ENCODE data around the gene NR3C2. TPM values are rescaled to one million over a fixed set of nuclear protein-coding genes. Genes with fewer than 3 reads are reported as not detected.

Gene NR3C2
- total RNA-seq, 1 donor from 2014 or later, result 11.5 TPM

DNA sequence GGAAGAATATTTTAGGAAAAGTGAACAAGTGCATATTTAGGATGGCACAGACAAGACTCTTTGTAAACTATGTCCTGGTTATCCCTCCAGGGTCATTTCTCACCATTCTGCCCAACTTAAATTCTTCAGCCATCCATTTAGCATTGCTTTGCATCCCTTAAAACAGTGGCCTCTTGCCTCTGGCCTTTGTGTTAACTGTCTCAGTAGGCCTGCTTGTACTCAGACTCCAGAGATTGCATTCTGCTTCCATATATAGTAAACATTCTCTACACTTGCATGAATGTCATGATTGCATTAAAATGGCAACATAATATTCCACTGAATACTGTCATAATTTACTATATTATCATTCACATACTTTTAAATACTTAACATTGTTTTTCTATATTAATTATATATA, 43.2 kb downstream of the NR3C2 start:
- Mint-ChIP-seq H3K27me3 (no peaks in the 10 kb centered on the region), H3K36me3 (no peaks in the 10 kb centered on the region), H3K9me3 (no peaks in the 10 kb centered on the region), H3K4me3 (no peak overlapping the region), H3K27ac (no peak overlapping the region), H3K4me1 (ENCODE audit: unreplicated experiment) (peaks cover 4% of the 10 kb centered on the region)
- no peak for DNase-seq (ENCODE audit: extremely low spot score, unreplicated experiment)
- TF ChIP-seq, protein P1, sequence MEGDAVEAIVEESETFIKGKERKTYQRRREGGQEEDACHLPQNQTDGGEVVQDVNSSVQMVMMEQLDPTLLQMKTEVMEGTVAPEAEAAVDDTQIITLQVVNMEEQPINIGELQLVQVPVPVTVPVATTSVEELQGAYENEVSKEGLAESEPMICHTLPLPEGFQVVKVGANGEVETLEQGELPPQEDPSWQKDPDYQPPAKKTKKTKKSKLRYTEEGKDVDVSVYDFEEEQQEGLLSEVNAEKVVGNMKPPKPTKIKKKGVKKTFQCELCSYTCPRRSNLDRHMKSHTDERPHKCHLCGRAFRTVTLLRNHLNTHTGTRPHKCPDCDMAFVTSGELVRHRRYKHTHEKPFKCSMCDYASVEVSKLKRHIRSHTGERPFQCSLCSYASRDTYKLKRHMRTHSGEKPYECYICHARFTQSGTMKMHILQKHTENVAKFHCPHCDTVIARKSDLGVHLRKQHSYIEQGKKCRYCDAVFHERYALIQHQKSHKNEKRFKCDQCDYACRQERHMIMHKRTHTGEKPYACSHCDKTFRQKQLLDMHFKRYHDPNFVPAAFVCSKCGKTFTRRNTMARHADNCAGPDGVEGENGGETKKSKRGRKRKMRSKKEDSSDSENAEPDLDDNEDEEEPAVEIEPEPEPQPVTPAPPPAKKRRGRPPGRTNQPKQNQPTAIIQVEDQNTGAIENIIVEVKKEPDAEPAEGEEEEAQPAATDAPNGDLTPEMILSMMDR (conservative IDR thresholded peaks at IDR 0.05), result no peak

GRCh38 chr4:148397771-148398170, 44.4 kb downstream of the NR3C2 start:
- peaks cover 4% of the 10 kb centered on the region for H3K4me1 Mint-ChIP-seq (ENCODE audit: unreplicated experiment)
- H3K27ac Mint-ChIP-seq, result no peak overlapping the region
- no peaks in the 10 kb centered on the region for H3K9me3 Mint-ChIP-seq
- H3K27me3 Mint-ChIP-seq, result no peaks in the 10 kb centered on the region
- no peak overlapping the region for H3K4me3 Mint-ChIP-seq
- TF ChIP-seq, protein P1 (conservative IDR thresholded peaks at IDR 0.05), result no peak
- H3K36me3 Mint-ChIP-seq, result no peaks in the 10 kb centered on the region
- DNase-seq (ENCODE audit: extremely low spot score, unreplicated experiment), result no peak

DNA sequence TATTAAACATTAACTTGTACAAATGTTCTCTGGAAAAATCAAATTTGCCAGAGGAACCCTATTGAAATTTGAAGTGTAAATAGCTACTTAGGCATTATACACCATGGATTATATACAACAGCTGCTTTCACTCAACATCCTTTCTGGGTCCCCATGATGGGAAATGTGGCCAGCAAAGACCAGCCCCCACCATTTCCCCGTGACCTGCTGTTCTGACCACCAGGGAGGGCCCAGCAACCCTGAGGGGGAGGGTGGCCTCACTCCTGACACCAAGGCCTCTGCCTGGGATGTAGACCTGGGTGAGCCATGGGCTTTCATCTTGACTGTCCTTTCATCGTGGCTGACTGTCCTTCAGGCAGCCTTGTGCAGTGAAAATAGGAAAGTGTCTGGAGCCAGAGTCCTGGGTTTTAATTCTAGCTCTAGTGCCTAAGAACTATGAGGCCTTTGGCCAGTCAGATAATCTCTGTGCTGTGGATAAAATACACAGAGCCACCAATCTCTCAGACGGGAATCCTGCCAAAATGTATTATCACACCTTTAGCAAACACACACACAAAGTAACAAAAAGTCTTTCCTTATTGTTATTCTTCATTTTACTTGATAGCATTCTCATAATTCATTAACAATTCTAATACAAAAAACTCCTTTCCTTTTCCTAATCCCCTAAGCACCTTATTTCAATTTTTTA, 45.1 kb downstream of the NR3C2 start:
- H3K27me3 Mint-ChIP-seq, result no peaks in the 10 kb centered on the region
- no peaks in the 10 kb centered on the region for H3K9me3 Mint-ChIP-seq
- H3K36me3 Mint-ChIP-seq, result no peaks in the 10 kb centered on the region
- peaks cover 4% of the 10 kb centered on the region for H3K4me1 Mint-ChIP-seq (ENCODE audit: unreplicated experiment)
- TF ChIP-seq, protein P1 (conservative IDR thresholded peaks at IDR 0.05), result no peak
- H3K4me3 Mint-ChIP-seq, result no peak overlapping the region
- no peak for DNase-seq (ENCODE audit: extremely low spot score, unreplicated experiment)
- no peak overlapping the region for H3K27ac Mint-ChIP-seq

- Mint-ChIP-seq H3K36me3 (no peaks in the 10 kb centered on the region), H3K27me3 (no peaks in the 10 kb centered on the region), H3K9me3 (no peaks in the 10 kb centered on the region), H3K27ac (no peak overlapping the region), H3K4me3 (no peak overlapping the region), H3K4me1 (ENCODE audit: unreplicated experiment) (peaks cover 4% of the 10 kb centered on the region)
- TF ChIP-seq, protein P1 (conservative IDR thresholded peaks at IDR 0.05), result no peak
- DNase-seq (ENCODE audit: extremely low spot score, unreplicated experiment), result no peak
Measured at GRCh38 chr4:148395771-148396170, 46.4 kb downstream of the NR3C2 start.

DNA sequence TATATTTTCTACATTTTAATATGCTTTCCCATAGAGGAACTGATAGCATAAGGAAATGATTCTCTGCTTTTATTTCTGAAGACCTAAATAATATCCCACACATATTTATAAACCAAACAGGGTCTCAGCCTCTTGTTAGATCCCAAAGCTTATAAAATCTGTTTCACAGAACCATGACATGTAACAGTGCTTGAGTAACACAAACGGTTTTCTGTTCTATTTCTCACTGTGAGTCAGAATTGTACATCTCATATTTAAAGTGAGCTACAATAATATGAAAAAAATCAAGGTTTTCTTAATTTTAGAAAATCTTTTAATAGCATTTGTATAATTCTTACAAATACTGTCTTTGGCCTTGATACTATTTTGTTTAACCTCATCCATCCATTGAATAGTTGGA, 51.2 kb downstream of the NR3C2 start:
- H3K4me1 Mint-ChIP-seq (ENCODE audit: unreplicated experiment), result no peaks in the 10 kb centered on the region
- H3K36me3 Mint-ChIP-seq, result no peaks in the 10 kb centered on the region
- H3K27ac Mint-ChIP-seq, result no peak overlapping the region
- H3K27me3 Mint-ChIP-seq, result no peaks in the 10 kb centered on the region
- DNase-seq (ENCODE audit: extremely low spot score, unreplicated experiment), result no peak
- TF ChIP-seq, protein P1 (conservative IDR thresholded peaks at IDR 0.05), result no peak
- H3K4me3 Mint-ChIP-seq, result no peak overlapping the region
- H3K9me3 Mint-ChIP-seq, result no peaks in the 10 kb centered on the region

Data from type B pancreatic cell (in vitro differentiated cells).